ENCODE measurements around the gene CINP. TPM values are rescaled to one million over a fixed set of nuclear protein-coding genes. Genes with fewer than 3 reads are reported as not detected.

Gene CINP
- total and polyA plus RNA-seq, 2 of the 13 experiments (the other 11 are each of a cell fraction or from before 2014, with no cell fraction given): 32.8 to 42.8 TPM

- TF ChIP-seq AKNA (CRISPR knock-in tag; IDR thresholded peaks at IDR 0.05; ENCODE audit: borderline replicate concordance) (no peak), SNAPC4 (CRISPR knock-in tag; IDR thresholded peaks at IDR 0.05) (no peak), SMAD9 (CRISPR knock-in tag; IDR thresholded peaks at IDR 0.05) (no peak)
These were observed 12.4 kb upstream of the CINP start (continued) for GRCh38 chr14:102375119-102375518.
